Activated naive CD4-positive, alpha-beta T cell treated with anti-CD3 and anti-CD28 coated beads, Interleukin-2, amount 50 U/mL, for 72 hours (primary cell): ENCODE results near the gene SDC3. TPM values are rescaled to one million over a fixed set of nuclear protein-coding genes. Genes with fewer than 3 reads are reported as not detected.

Source experiments
- ATAC-seq, 2 donors: fragments of 150-1000 bp; cut with Tn5 transposase; 2 replicates each; pipeline ENCODE4 v1.10.0; 2021; ENCODE audit warnings: mild to moderate bottlenecking in 2 of 2, moderate library complexity in 2 of 2
- DNase-seq, 2 donors: peaks; one replicate each; pipeline ENCODE4 v3.0.0; 2021 to 2022; ENCODE audit warnings: low spot score in 2 of 2
- H3K27ac Mint-ChIP-seq, 2 donors: one replicate each; pipeline ENCODE4 v1.8.0; 2022; ENCODE audit warnings: mild to moderate bottlenecking in 2 of 2, mixed read lengths in 2 of 2
- H3K36me3 Mint-ChIP-seq, 2 donors: one replicate each; pipeline ENCODE4 v1.8.0; 2022; ENCODE audit warnings: mixed read lengths in 2 of 2
- H3K9me3 Mint-ChIP-seq, 2 donors: one replicate each; pipeline ENCODE4 v1.8.0; 2022; ENCODE audit warnings: mixed read lengths in 2 of 2
- total RNA-seq, 2 donors: library from RNA; stranded (reverse); gene quantifications; one replicate each; pipeline ENCODE4 v1.2.3, GENCODE V29; 2022

The SDC3 gene
- total RNA-seq, 2 donors from 2014 or later, result 1.7 TPM; not detected in 1

DNA sequence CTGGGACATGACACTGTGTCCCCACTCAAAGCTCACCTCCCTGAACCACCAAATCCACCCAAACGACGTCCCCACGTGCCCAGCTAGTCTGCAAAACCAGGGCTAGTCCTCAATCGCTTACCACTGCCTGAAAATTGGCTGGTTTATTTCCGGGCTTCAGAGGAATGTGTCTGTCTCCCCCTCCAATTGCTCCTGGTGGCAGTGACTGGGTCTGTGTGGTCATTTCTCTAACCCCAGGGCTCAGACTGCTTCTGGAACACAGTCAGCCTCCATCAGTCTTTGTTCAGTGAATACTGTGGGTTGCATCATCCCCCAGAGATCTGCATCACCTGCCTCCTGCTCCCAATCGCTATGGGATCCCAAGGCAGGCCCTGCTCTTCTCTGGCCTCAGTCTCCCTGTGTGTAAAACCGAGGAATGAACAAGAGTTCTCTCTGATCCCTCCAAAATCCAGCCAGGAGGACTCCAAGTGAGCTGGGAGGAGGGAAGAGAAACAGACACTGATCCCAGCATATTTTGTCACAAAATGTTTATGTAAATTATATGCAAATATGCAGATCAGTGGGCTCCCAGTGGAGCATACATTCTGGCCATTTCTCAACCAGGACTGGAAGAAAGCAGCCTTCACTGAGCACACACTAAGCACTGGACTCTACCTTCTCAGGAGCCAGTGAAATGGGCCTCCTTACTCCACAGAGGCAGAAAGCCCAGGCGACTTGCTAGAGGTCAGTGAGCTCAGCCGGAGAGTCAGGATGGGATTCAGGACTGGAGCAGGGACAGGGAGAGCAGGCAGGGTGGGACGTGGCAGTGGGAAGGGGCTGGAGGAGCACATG, 20.9 kb downstream of the SDC3 start:
- no peak for DNase-seq
- Mint-ChIP-seq H3K36me3 (no peaks in the 10 kb centered on the region), H3K9me3 (no peaks in the 10 kb centered on the region), H3K27ac (peak overlapping the region in 1 of 2 donors; percentile 28)
- ATAC-seq, result no peak

DNA sequence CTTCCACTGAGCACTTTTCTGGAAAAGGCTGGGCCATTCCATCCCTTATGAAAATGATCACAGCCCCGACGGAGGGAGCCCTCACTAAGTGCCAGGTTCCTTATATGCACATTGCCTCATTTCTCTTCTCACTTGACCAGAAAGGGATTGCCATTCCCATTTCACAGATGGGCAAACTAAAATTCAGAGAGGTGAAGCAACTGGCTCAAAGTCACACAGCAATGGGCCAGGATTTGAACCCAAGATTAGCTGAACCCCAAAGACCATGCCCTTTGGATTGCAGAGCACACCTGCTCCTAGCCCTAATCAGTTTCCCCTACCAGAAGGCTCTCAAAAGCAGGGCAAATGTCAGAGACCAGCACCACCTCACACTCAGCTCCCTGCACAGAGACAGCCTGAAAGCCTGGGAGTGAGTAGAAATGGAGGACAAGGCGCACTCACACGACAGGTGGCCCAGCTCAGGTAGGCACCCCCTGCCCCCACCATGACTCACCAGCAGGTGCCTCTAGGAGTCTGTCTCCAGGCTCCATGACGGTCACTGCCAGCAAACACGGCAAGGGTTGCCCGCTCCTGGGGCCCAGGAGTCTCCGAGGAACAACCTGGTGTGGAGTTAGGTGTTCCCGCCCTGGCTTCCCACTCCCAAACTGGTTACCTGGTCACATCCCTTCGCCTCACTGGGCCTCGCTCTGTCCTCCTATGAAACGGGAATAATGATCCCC, 21.7 kb downstream of the SDC3 start:
- ATAC-seq (no peak), DNase-seq (no peak)
- Mint-ChIP-seq H3K36me3 (no peaks in the 10 kb centered on the region), H3K9me3 (no peaks in the 10 kb centered on the region), H3K27ac (no peak overlapping the region)

GRCh38 chr1:30885570-30886522, 22.7 kb downstream of the SDC3 start:
- H3K9me3 Mint-ChIP-seq, result no peaks in the 10 kb centered on the region

GRCh38 chr1:30884723-30885122, 23.8 kb downstream of the SDC3 start:
- no peaks in the 10 kb centered on the region for H3K9me3 Mint-ChIP-seq
- no peaks in the 10 kb centered on the region for H3K36me3 Mint-ChIP-seq

More at GRCh38 chr1:30885570-30886522, 22.7 kb downstream of the SDC3 start:
- ATAC-seq, result no peak
- DNase-seq, result no peak
- no peaks in the 10 kb centered on the region for H3K36me3 Mint-ChIP-seq
- no peak overlapping the region for H3K27ac Mint-ChIP-seq

GRCh38 chr1:30883389-30884172, 25.0 kb downstream of the SDC3 start:
- ATAC-seq, result no peak
- Mint-ChIP-seq H3K27ac (no peak overlapping the region), H3K9me3 (no peaks in the 10 kb centered on the region), H3K36me3 (no peaks in the 10 kb centered on the region)
- DNase-seq, result no peak

More at GRCh38 chr1:30884723-30885122, 23.8 kb downstream of the SDC3 start:
- DNase-seq (no peak), ATAC-seq (no peak)
- no peak overlapping the region for H3K27ac Mint-ChIP-seq

GRCh38 chr1:30882678-30883388, 25.7 kb downstream of the SDC3 start:
- H3K9me3 Mint-ChIP-seq, result no peaks in the 10 kb centered on the region
- no peak for DNase-seq
- ATAC-seq, result no peak
- no peak overlapping the region for H3K27ac Mint-ChIP-seq
- no peaks in the 10 kb centered on the region for H3K36me3 Mint-ChIP-seq

GRCh38 chr1:30881319-30882181, 27.0 kb downstream of the SDC3 start:
- no peaks in the 10 kb centered on the region for H3K36me3 Mint-ChIP-seq
- H3K27ac Mint-ChIP-seq, result peak overlapping the region in 1 of 2 donors; percentile 79
- no peaks in the 10 kb centered on the region for H3K9me3 Mint-ChIP-seq
- DNase-seq (no peak), ATAC-seq (peak in 1 of 2 donors; percentile 80)

DNA sequence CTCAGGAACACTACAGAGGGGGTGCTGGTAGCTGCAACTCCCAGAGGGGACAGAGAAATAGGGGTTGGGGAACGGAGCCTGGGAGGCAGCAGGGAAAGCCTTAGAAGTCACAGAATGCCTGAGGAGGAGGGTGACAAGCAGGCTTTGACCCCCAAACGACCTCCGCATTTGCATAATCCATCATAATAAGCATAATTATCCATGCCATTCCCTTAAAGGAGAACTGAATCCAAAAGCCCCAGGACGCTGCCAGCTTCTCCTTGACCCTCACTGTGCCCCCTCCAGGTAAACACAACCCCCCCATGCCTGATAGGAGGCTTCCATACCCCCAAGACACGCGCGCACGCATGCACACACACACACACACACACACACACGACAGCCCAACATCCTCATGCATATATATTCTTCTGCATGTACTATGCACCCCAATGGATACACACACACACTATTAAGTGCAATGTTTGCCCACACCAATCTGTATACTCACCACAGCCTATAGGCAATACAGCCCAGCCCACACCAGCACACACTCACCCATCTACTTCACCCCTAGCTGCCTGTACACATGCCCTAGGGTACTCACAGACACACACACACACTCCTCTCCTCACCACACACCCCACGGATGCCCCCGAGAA, 27.8 kb downstream of the SDC3 start:
- peak overlapping the region in 1 of 2 donors; percentile 79 for H3K27ac Mint-ChIP-seq
- no peaks in the 10 kb centered on the region for H3K36me3 Mint-ChIP-seq
- DNase-seq (no peak), ATAC-seq (no peak)
- H3K9me3 Mint-ChIP-seq, result no peaks in the 10 kb centered on the region

DNA sequence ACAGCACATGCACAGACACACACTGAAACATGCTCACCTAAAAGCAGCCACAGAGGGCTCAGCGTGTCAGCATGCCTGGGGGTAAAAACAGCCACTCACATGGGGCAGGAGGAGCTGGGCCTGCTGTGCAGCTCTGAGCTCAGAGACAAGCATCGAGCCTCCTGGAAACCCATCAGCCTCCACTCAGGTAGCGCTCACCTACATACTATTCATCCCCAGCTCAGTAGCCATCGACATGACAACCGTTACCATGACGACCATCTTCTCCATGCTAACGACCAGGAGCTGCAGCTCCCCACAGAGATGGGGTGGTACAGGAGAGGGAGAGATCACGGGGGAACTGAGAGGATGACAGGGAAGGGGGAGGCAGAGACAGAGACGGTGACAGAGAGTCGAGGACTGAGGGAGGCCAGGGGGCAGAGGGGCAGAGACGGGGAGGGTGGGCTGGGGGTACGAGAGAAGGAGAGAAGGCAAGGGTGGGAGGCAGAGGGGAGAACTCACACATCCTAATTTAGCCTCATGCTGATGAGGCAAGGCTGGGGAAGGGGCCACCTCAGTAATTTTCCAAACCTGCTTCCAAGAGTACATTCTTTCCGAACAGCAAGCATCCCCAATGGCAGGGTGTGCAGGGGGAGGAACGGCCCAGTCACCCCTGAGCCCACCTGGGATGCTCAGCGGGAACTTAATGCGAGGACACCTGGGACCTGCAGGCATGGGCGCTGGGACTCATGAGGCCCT, 28.4 kb downstream of the SDC3 start:
- Mint-ChIP-seq H3K36me3 (no peaks in the 10 kb centered on the region), H3K9me3 (no peaks in the 10 kb centered on the region), H3K27ac (no peak overlapping the region)
- DNase-seq (no peak), ATAC-seq (no peak)

DNA sequence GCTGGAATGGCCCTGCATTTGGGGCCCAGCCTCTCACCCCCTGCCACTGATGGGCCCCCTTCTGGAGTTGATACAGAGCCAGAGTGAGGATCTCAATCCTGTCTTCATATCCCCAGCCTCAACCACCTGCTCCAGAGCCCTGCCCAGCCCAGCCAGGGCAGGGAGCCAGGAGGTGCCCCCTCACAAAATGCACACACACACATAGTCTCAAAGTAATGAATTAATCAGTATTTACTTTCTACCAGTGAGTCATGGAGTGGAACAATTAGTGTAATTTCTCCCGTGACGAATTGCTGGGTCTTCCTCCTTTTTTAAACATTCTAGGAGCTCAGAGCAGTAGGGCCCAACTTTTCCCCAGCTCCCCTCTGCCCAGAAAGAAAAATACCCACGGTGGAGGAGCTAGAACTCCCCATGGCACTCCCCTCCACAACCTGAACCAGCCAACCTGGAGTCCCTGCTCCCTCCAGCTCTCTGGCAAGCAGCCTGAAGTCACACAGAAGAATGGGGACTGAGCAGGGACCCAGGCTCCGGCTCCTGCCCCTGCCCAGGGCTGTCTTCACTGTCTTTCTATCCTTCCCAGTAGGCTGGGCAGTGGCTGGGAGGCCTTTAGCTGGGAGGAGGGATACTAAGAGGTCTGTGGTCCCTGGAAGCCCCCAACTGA, 29.3 kb downstream of the SDC3 start:
- Mint-ChIP-seq H3K27ac (no peak overlapping the region), H3K9me3 (no peaks in the 10 kb centered on the region), H3K36me3 (no peaks in the 10 kb centered on the region)
- DNase-seq, result no peak
- ATAC-seq, result no peak

GRCh38 chr1:30878559-30878958, 30.0 kb downstream of the SDC3 start:
- DNase-seq (no peak), ATAC-seq (no peak)
- no peaks in the 10 kb centered on the region for H3K36me3 Mint-ChIP-seq
- no peak overlapping the region for H3K27ac Mint-ChIP-seq
- H3K9me3 Mint-ChIP-seq, result no peaks in the 10 kb centered on the region

- DNase-seq (no peak), ATAC-seq (no peak)
- Mint-ChIP-seq H3K9me3 (no peaks in the 10 kb centered on the region), H3K27ac (no peak overlapping the region), H3K36me3 (no peaks in the 10 kb centered on the region)
These were observed 30.5 kb downstream of the SDC3 start for GRCh38 chr1:30878016-30878415.

DNA sequence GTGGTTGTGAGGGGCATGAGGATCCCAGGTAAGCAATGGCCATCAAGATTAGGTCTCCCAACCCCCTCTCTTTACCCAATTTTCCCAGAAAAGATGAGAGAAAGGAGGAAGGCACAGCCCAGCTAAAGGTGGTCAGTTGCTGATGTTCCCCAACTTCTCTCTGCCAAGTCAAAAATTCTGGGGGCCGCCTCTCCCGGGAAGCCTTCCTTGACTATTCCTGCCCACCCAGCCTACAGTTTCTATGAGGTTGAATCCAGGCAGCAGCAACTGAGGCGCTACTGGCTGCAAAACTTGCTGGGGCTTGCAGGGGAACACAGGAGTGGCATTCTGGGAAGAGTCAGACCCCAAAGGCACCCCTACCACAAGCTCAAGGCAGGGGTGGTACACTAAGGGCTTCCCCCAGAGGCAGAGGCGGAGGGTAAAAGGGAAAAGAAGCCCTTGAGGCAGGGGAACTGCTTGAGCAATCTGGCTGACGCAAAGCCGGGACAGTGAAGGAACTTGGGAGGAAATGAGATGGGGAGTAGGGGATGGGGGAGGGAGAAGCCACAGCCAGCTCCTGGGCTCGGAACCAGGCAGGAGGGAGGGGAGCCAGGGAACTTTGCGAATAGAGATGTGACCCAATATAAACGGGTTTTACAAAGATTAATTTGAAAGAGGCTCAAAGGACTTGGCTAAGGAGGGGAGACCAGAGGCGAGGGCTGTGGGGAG, 31.2 kb downstream of the SDC3 start:
- no peaks in the 10 kb centered on the region for H3K9me3 Mint-ChIP-seq
- DNase-seq, result no peak
- no peaks in the 10 kb centered on the region for H3K36me3 Mint-ChIP-seq
- ATAC-seq, result no peak
- H3K27ac Mint-ChIP-seq, result no peak overlapping the region
